Fibroblast of villous mesenchyme (primary cell): ENCODE data around the gene LUZP2. TPM values are rescaled to one million over a fixed set of nuclear protein-coding genes. Genes with fewer than 3 reads are reported as not detected.

ENCODE experiments used
- DNase-seq: peaks from one replicate; pipeline ENCODE4 v3.0.0-alpha.2; 2010; ENCODE audit warnings: low read depth
- H3K4me3 ChIP-seq: 2 replicates; pipeline ENCODE4 v1.5.1; 2011; ENCODE audit warnings: low read depth, mild to moderate bottlenecking, low read length
- CTCF ChIP-seq: IDR thresholded peaks from 2 replicates; pipeline ENCODE4 v1.5.1; 2012; ENCODE audit warnings: low read depth, mild to moderate bottlenecking, low read length; ENCODE audit not compliant: insufficient read depth
- total RNA-seq: library from RNA; depleted of rRNA; stranded (reverse); fragments of >200 nt; gene quantifications from 2 replicates; pipeline ENCODE4 v1.2.3, GENCODE V29; 2012

Gene LUZP2
- total RNA-seq, 1 donor: under 0.01 TPM

GRCh38 chr11:24687531-24688147 is 190.8 kb downstream of the LUZP2 start:
- no peak for TF ChIP-seq CTCF
- no peak overlapping the region for H3K4me3 ChIP-seq
- DNase-seq: no peak

GRCh38 chr11:24688981-24689380 is 192.1 kb downstream of the LUZP2 start:
- no peak for TF ChIP-seq CTCF
- no peak for DNase-seq
- no peak overlapping the region for H3K4me3 ChIP-seq

GRCh38 chr11:24697522-24698111 is 200.8 kb downstream of the LUZP2 start:
- peak; percentile 2 for DNase-seq
- H3K4me3 ChIP-seq: no peak overlapping the region
- TF ChIP-seq CTCF: no peak

GRCh38 chr11:24704716-24705115 is 207.9 kb downstream of the LUZP2 start:
- no peak for DNase-seq
- H3K4me3 ChIP-seq: no peak overlapping the region
- TF ChIP-seq CTCF: no peak

GRCh38 chr11:24705474-24705873 is 208.6 kb downstream of the LUZP2 start:
- DNase-seq: no peak
- H3K4me3 ChIP-seq: no peak overlapping the region
- TF ChIP-seq CTCF: no peak

GRCh38 chr11:24708616-24709015 is 211.8 kb downstream of the LUZP2 start:
- no peak overlapping the region for H3K4me3 ChIP-seq
- TF ChIP-seq CTCF: no peak
- no peak for DNase-seq

GRCh38 chr11:24709928-24710565 is 213.2 kb downstream of the LUZP2 start:
- no peak for DNase-seq
- no peak for TF ChIP-seq CTCF
- H3K4me3 ChIP-seq: no peak overlapping the region
